ENCODE data around the gene NRBP1.

GRCh38 chr2:27390822-27391679, 37.4 kb upstream of the NRBP1 start:
- TF ChIP-seq CTCF (IDR thresholded peaks at IDR 0.05; ENCODE audit: low read depth, low read length) (no peak), EZH2phosphoT487 (IDR thresholded peaks at IDR 0.05; ENCODE audit: low read depth) (no peak)

Measured in OCI-LY3 (cell line).